Endothelial cell (in vitro differentiated cells): ENCODE results near the gene PIGP. TPM values are rescaled to one million over a fixed set of nuclear protein-coding genes. Genes with fewer than 3 reads are reported as not detected.

ENCODE experiments used
- DNase-seq: peaks from one replicate; pipeline ENCODE4 v3.0.0; 2021; ENCODE audit warnings: low spot score
- H3K27ac Mint-ChIP-seq: one replicate; pipeline ENCODE4 v1.8.0; 2021; ENCODE audit warnings: mixed read lengths, inconsistent platforms; ENCODE audit not compliant: unreplicated experiment
- H3K27me3 Mint-ChIP-seq: one replicate; pipeline ENCODE4 v1.8.0; 2021; ENCODE audit warnings: mild to moderate bottlenecking, moderate library complexity, mixed read lengths, inconsistent platforms; ENCODE audit not compliant: unreplicated experiment
- H3K36me3 Mint-ChIP-seq: one replicate; pipeline ENCODE4 v1.8.0; 2021; ENCODE audit warnings: mild to moderate bottlenecking, low read depth, mixed read lengths, inconsistent platforms; ENCODE audit not compliant: unreplicated experiment
- H3K4me1 Mint-ChIP-seq: one replicate; pipeline ENCODE4 v1.8.0; 2021; ENCODE audit warnings: mild to moderate bottlenecking, mixed read lengths, inconsistent platforms; ENCODE audit not compliant: unreplicated experiment
- H3K4me3 Mint-ChIP-seq: one replicate; pipeline ENCODE4 v1.8.0; 2021; ENCODE audit warnings: mild to moderate bottlenecking, mixed read lengths, inconsistent platforms; ENCODE audit not compliant: unreplicated experiment
- H3K9me3 Mint-ChIP-seq: one replicate; pipeline ENCODE4 v1.8.0; 2021; ENCODE audit warnings: mixed read lengths, inconsistent platforms; ENCODE audit not compliant: unreplicated experiment
- CTCF ChIP-seq: fragments of 200-600 bp; sonication (generic); IDR thresholded peaks from one replicate; pipeline ENCODE4 v1.5.0; 2021; ENCODE audit warnings: antibody characterized with exemption; ENCODE audit not compliant: unreplicated experiment
- total RNA-seq: library from RNA; stranded (reverse); fragmentation: NEBNext Ultra II Directional; extraction: Animal tissue kit (Norgen Biotek cat#: 25700); gene quantifications from one replicate; pipeline ENCODE4 v1.2.1, GENCODE V29; 2021; ENCODE audit not compliant: unreplicated experiment

Gene PIGP
- total RNA-seq, 1 donor from 2014 or later, result 14.1 TPM

- Mint-ChIP-seq H3K27ac (peak overlapping the region; percentile 21), H3K4me1 (peaks cover 31% of the 10 kb centered on the region), H3K4me3 (no peak overlapping the region), H3K27me3 (peaks cover 3% of the 10 kb centered on the region), H3K36me3 (peaks cover 26% of the 10 kb centered on the region), H3K9me3 (no peaks in the 10 kb centered on the region)
- DNase-seq, result no peak
- TF ChIP-seq CTCF, result no peak
Observed at GRCh38 chr21:37044643-37045042, 28.2 kb downstream of the PIGP start.

- TF ChIP-seq CTCF, result no peak
- DNase-seq, result peak; percentile 11
- Mint-ChIP-seq H3K36me3 (peaks cover 20% of the 10 kb centered on the region), H3K27me3 (peaks cover 3% of the 10 kb centered on the region), H3K9me3 (no peaks in the 10 kb centered on the region), H3K4me3 (peak overlapping the region; percentile 80), H3K4me1 (peaks cover 31% of the 10 kb centered on the region), H3K27ac (peak overlapping the region; percentile 74)
Observed at GRCh38 chr21:37043818-37044217, 29.1 kb downstream of the PIGP start.

- TF ChIP-seq CTCF, result no peak
- no peak overlapping the region for H3K27ac Mint-ChIP-seq
- H3K9me3 Mint-ChIP-seq, result no peaks in the 10 kb centered on the region
- no peak for DNase-seq
- H3K27me3 Mint-ChIP-seq, result peaks cover 4% of the 10 kb centered on the region
- peaks cover 8% of the 10 kb centered on the region for H3K36me3 Mint-ChIP-seq
- no peak overlapping the region for H3K4me3 Mint-ChIP-seq
- H3K4me1 Mint-ChIP-seq, result peaks cover 21% of the 10 kb centered on the region
Observed at GRCh38 chr21:37041706-37042271, 31.1 kb downstream of the PIGP start.

GRCh38 chr21:37040212-37040611, 32.7 kb downstream of the PIGP start:
- Mint-ChIP-seq H3K27me3 (peaks cover 2% of the 10 kb centered on the region), H3K4me3 (no peak overlapping the region), H3K27ac (no peak overlapping the region), H3K4me1 (peaks cover 17% of the 10 kb centered on the region), H3K9me3 (no peaks in the 10 kb centered on the region), H3K36me3 (peaks cover 8% of the 10 kb centered on the region)
- no peak for TF ChIP-seq CTCF
- no peak for DNase-seq

- peaks cover 2% of the 10 kb centered on the region for H3K27me3 Mint-ChIP-seq
- peaks cover 11% of the 10 kb centered on the region for H3K4me1 Mint-ChIP-seq
- H3K9me3 Mint-ChIP-seq, result no peaks in the 10 kb centered on the region
- no peak overlapping the region for H3K27ac Mint-ChIP-seq
- DNase-seq, result no peak
- TF ChIP-seq CTCF, result no peak
- peaks cover 11% of the 10 kb centered on the region for H3K36me3 Mint-ChIP-seq
- H3K4me3 Mint-ChIP-seq, result no peak overlapping the region
Observed at GRCh38 chr21:37039411-37040075, 33.3 kb downstream of the PIGP start.
